ENCODE data around the gene ARMH2.

ARMH2 gene

GRCh38 chr6:24798740-24799540 lies at the start of gene ARMH2:
ARMH2 (minus strand) TSS chr6:24798917; CDS start chr6:24798857, 60 bp downstream.
- no peak for DNase-seq (ENCODE audit: low read depth)

GRCh38 chr6:24848461-24848860 lies 49.7 kb upstream of the ARMH2 start:
- DNase-seq (ENCODE audit: low read depth): no peak

- no peak for DNase-seq (ENCODE audit: low read depth)
Measured at GRCh38 chr6:24847402-24847801, 48.7 kb upstream of the ARMH2 start.

GRCh38 chr6:24845578-24845977 lies 46.9 kb upstream of the ARMH2 start:
- no peak for DNase-seq (ENCODE audit: low read depth)

- no peak for DNase-seq (ENCODE audit: low read depth)
Measured at GRCh38 chr6:24844903-24845302, 46.2 kb upstream of the ARMH2 start.

GRCh38 chr6:24844061-24844460 lies 45.3 kb upstream of the ARMH2 start:
- DNase-seq (ENCODE audit: low read depth): no peak

- no peak for DNase-seq (ENCODE audit: low read depth)
Measured at GRCh38 chr6:24840187-24840586, 41.5 kb upstream of the ARMH2 start.

GRCh38 chr6:24838994-24839393 lies 40.3 kb upstream of the ARMH2 start:
- no peak for DNase-seq (ENCODE audit: low read depth)

- DNase-seq (ENCODE audit: low read depth): no peak
Measured at GRCh38 chr6:24838081-24838480, 39.4 kb upstream of the ARMH2 start.

- DNase-seq (ENCODE audit: low read depth): no peak
Measured at GRCh38 chr6:24836109-24836508, 37.4 kb upstream of the ARMH2 start.

- no peak for DNase-seq (ENCODE audit: low read depth)
Measured at GRCh38 chr6:24833711-24834386, 35.1 kb upstream of the ARMH2 start.

- no peak for DNase-seq (ENCODE audit: low read depth)
Measured at GRCh38 chr6:24832794-24833193, 34.1 kb upstream of the ARMH2 start.

GRCh38 chr6:24831771-24832716 lies 33.3 kb upstream of the ARMH2 start:
- DNase-seq (ENCODE audit: low read depth): no peak

GRCh38 chr6:24829657-24830056 lies 30.9 kb upstream of the ARMH2 start:
- DNase-seq (ENCODE audit: low read depth): no peak

- DNase-seq (ENCODE audit: low read depth): no peak
Measured at GRCh38 chr6:24827970-24828369, 29.3 kb upstream of the ARMH2 start.

GRCh38 chr6:24827162-24827561 lies 28.4 kb upstream of the ARMH2 start:
- no peak for DNase-seq (ENCODE audit: low read depth)

- no peak for DNase-seq (ENCODE audit: low read depth)
Measured at GRCh38 chr6:24825130-24825630, 26.5 kb upstream of the ARMH2 start.

GRCh38 chr6:24824142-24824938 lies 25.6 kb upstream of the ARMH2 start:
- DNase-seq (ENCODE audit: low read depth): no peak

- DNase-seq (ENCODE audit: low read depth): no peak
Measured at GRCh38 chr6:24823185-24823584, 24.5 kb upstream of the ARMH2 start.

GRCh38 chr6:24822696-24823095 lies 24.0 kb upstream of the ARMH2 start:
- no peak for DNase-seq (ENCODE audit: low read depth)

GRCh38 chr6:24821860-24822444 lies 23.2 kb upstream of the ARMH2 start:
- no peak for DNase-seq (ENCODE audit: low read depth)

Measured in non-pigmented ciliary epithelial cell (primary cell).